ENCODE data around the gene ATP5F1D.

- TF ChIP-seq GATA2 (IDR thresholded peaks at IDR 0.05; ENCODE audit: low read depth, low read length) (no peak), GATA3 (IDR thresholded peaks at IDR 0.05; ENCODE audit: low read depth, low read length) (no peak)
Observed at GRCh38 chr19:1218751-1219567, 22.6 kb upstream of the ATP5F1D start.

Data from SH-SY5Y (cell line).